Mammary epithelial cell (primary cell): ENCODE measurements around the gene CMYA5.

Experiments
- EZH2 ChIP-seq: IDR thresholded peaks from 2 replicates; pipeline ENCODE4 v1.6.1; 2012; ENCODE audit warnings: low read length, inconsistent platforms, borderline replicate concordance
- TF ChIP-seq, protein P1 (sequence below), 2 donors: IDR thresholded peaks in 1 of 2; conservative IDR thresholded peaks in 1 of 2; 2 replicates each; pipeline ENCODE4 v1.5.1; 2011 to 2012; ENCODE audit warnings: inconsistent platforms in 2 of 2, low read length in 2 of 2, mild to moderate bottlenecking in 2 of 2, control low read depth in 1 of 2, low read depth in 1 of 2; ENCODE audit not compliant: insufficient read depth in 1 of 2; ENCODE audit errors: extremely low read depth in 1 of 2

DNA sequence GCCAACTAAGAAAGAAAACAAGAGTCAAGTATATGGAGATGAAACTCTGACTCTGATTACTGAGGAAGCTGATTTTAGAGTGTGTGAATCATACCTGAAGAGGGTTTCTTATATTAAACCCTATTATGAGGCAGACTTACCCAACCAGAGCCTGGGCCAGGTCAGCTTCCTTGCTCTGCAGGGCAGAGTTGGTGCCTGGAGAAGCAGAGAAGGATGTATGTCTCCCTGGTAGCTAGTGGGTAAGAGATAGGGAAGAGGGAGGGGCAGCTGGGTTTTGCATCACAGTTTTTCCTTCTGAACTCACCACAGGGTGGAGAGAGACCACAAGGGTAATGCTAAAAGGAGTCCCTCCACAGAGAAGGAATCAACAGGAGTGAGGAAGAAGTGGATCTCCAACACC lies 104.1 kb downstream of the CMYA5 start:
- TF ChIP-seq, protein P1, sequence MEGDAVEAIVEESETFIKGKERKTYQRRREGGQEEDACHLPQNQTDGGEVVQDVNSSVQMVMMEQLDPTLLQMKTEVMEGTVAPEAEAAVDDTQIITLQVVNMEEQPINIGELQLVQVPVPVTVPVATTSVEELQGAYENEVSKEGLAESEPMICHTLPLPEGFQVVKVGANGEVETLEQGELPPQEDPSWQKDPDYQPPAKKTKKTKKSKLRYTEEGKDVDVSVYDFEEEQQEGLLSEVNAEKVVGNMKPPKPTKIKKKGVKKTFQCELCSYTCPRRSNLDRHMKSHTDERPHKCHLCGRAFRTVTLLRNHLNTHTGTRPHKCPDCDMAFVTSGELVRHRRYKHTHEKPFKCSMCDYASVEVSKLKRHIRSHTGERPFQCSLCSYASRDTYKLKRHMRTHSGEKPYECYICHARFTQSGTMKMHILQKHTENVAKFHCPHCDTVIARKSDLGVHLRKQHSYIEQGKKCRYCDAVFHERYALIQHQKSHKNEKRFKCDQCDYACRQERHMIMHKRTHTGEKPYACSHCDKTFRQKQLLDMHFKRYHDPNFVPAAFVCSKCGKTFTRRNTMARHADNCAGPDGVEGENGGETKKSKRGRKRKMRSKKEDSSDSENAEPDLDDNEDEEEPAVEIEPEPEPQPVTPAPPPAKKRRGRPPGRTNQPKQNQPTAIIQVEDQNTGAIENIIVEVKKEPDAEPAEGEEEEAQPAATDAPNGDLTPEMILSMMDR (conservative IDR thresholded peaks at IDR 0.05 in 1 of 2, IDR thresholded peaks at IDR 0.05 in 1 of 2; ENCODE audit: extremely low read depth in 1 of 2, insufficient read depth in 1 of 2, low read depth in 1 of 2, low read length in 2 of 2), result no peak
- no peak for TF ChIP-seq EZH2
